Esophagus muscularis mucosa (tissue), 4 donors: ENCODE data around the gene PRM1. TPM values are rescaled to one million over a fixed set of nuclear protein-coding genes. Genes with fewer than 3 reads are reported as not detected.

ENCODE experiments used
- DNase-seq: peaks from one replicate; pipeline ENCODE4 v3.0.0-alpha.2; 2017; ENCODE audit errors: extremely low spot score
- H3K27ac ChIP-seq, 4 donors: fragments of 200-600 bp; sonication (generic); replicated peaks in 1 of 4; 1 replicate in 3 of 4; 2 replicates in 1 of 4; pipeline ENCODE4 v1.5.1; 2016 to 2019; ENCODE audit warnings: mild to moderate bottlenecking in 1 of 4
- H3K27me3 ChIP-seq, 4 donors: fragments of 200-600 bp; sonication (generic); one replicate each; pipeline versions ENCODE4 v1.5.1 to v1.6.0; 2016 to 2019
- H3K36me3 ChIP-seq, 4 donors: fragments of 200-600 bp; sonication (generic); one replicate each; pipeline ENCODE4 v1.5.1; 2016 to 2019
- H3K4me1 ChIP-seq, 4 donors: fragments of 200-600 bp; sonication (generic); one replicate each; pipeline ENCODE4 v1.5.1; 2016 to 2019
- H3K4me3 ChIP-seq, 4 donors: fragments of 200-600 bp; sonication (generic); 1 replicate in 2 of 4; 2 replicates in 2 of 4; pipeline ENCODE4 v1.5.1; 2016 to 2019; ENCODE audit warnings: mild to moderate bottlenecking in 4 of 4, moderate library complexity in 1 of 4
- H3K9me3 ChIP-seq, 4 donors: fragments of 200-600 bp; sonication (generic); 1 replicate in 3 of 4; 2 replicates in 1 of 4; pipeline ENCODE4 v1.5.1; 2016 to 2019
- CTCF ChIP-seq, 3 experiments: fragments of 200-600 bp in 2 of 3; fragments of 450-650 bp in 1 of 3; sonication (generic) in 2 of 3; IDR thresholded peaks; one replicate each; pipeline ENCODE4 v1.5.1; 2017 to 2019; ENCODE audit warnings: antibody characterized with exemption in 3 of 3, mild to moderate bottlenecking in 2 of 3, moderate library complexity in 1 of 3
- EP300 ChIP-seq: sonication (generic); formaldehyde crosslinking; IDR thresholded peaks from one replicate; pipeline ENCODE4 v1.6.1; 2017; ENCODE audit warnings: antibody characterized with exemption
- POLR2A ChIP-seq: fragments of 450-650 bp; IDR thresholded peaks from one replicate; pipeline ENCODE4 v1.6.1; 2017; ENCODE audit warnings: antibody characterized with exemption, moderate library complexity, mild to moderate bottlenecking, low read depth
- POLR2AphosphoS5 ChIP-seq, 2 donors: sonication (generic); formaldehyde crosslinking; IDR thresholded peaks; one replicate each; pipeline ENCODE4 v1.6.1; 2017; ENCODE audit warnings: antibody characterized with exemption in 2 of 2
- WGBS: methylation state at CpG from one replicate; pipeline ENCODE4 v1.1.5; 2018; 5-methylcytosine and 5-hydroxymethylcytosine counted together
- intact Hi-C: fragments of 100-400 bp; cut with DNase I; formaldehyde crosslinking; loops from one replicate; pipeline ENCODE4 v1.15.1; 2023
- total RNA-seq, 4 donors: library from RNA; depleted of rRNA; stranded (reverse); fragments of >200 nt; gene quantifications; one replicate each; pipeline versions ENCODE4 v1.1.0 to v1.2.1, GENCODE V29; 2016

The PRM1 gene
- total RNA-seq, 4 donors from 2014 or later = not detected

- Histone ChIP-seq H3K9me3 (no peaks in the 10 kb centered on the region), H3K27me3 (no peaks in the 10 kb centered on the region), H3K36me3 (no peaks in the 10 kb centered on the region), H3K4me3 (no peak within 1 kb of the TSS), H3K4me1 (no peaks in the 10 kb centered on the region), H3K27ac (no peak within 1 kb of the TSS)
- TF ChIP-seq POLR2AphosphoS5 (IDR thresholded peaks at IDR 0.05) (no peak), CTCF (IDR thresholded peaks at IDR 0.05) (no peak), EP300 (no peak), POLR2A (no peak)
- no peak for DNase-seq
- intact Hi-C loops = no loop called here
- WGBS = 92% methylated on average over 19 of the region's 26 CpGs
Observed at GRCh38 chr16:11276143-11276895, 4.8 kb downstream of the PRM1 start, which contains the start of gene PRM2. PRM2 (minus strand) TSS chr16:11276480; CDS start chr16:11276370, 110 bp downstream.

- Histone ChIP-seq H3K4me3 (no peak overlapping the region), H3K27me3 (no peaks in the 10 kb centered on the region), H3K4me1 (no peaks in the 10 kb centered on the region), H3K36me3 (no peaks in the 10 kb centered on the region), H3K27ac (no peak overlapping the region), H3K9me3 (no peaks in the 10 kb centered on the region)
- 96% methylated on average over 7 of the region's 7 CpGs for WGBS
- intact Hi-C loops = no loop called here
- no peak for DNase-seq
- TF ChIP-seq POLR2A = no peak
- TF ChIP-seq CTCF (IDR thresholded peaks at IDR 0.05) = no peak
- no peak for TF ChIP-seq POLR2AphosphoS5 (IDR thresholded peaks at IDR 0.05)
- no peak for TF ChIP-seq EP300
Observed at GRCh38 chr16:11274964-11275363, 6.2 kb downstream of the PRM1 start.

DNA sequence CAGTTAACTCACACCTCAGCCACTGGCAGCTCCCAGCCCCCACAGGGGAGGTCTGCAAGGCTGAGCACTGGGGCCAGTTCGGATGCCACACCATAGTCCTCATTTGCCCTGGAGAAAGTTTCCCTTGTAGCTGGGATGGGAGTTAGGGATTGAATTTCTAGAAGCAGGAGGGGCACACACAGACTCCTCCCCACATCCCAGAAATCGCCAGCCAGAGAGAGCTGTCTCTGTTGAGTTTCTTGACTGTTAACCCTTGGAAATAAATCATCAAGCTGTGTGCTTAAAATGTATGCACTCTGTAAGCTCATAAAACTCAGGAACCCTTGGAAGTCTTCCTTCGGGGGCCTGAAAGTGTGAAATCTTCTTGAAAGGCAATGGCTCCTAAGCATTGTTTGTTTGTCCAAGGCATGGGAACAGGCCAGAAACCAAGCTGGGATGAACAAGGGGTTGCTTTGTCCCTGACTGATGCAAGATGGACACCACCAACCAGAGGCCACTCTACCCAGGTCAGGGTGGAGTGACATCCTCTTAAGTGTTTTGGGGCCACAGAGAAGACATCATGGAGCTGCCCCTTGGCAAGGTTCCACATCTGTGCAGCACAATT, 7.3 kb downstream of the PRM1 start:
- DNase-seq = no peak
- intact Hi-C loops = no loop called here
- TF ChIP-seq POLR2AphosphoS5 (IDR thresholded peaks at IDR 0.05) (no peak), POLR2A (no peak), EP300 (no peak), CTCF (IDR thresholded peaks at IDR 0.05) (no peak)
- no peak overlapping the region for H3K27ac ChIP-seq
- H3K4me1 ChIP-seq = no peaks in the 10 kb centered on the region
- H3K9me3 ChIP-seq = no peaks in the 10 kb centered on the region
- no peaks in the 10 kb centered on the region for H3K36me3 ChIP-seq
- H3K27me3 ChIP-seq = no peaks in the 10 kb centered on the region
- WGBS = 68% methylated on average over 2 of the region's 3 CpGs
- H3K4me3 ChIP-seq = no peak overlapping the region

DNA sequence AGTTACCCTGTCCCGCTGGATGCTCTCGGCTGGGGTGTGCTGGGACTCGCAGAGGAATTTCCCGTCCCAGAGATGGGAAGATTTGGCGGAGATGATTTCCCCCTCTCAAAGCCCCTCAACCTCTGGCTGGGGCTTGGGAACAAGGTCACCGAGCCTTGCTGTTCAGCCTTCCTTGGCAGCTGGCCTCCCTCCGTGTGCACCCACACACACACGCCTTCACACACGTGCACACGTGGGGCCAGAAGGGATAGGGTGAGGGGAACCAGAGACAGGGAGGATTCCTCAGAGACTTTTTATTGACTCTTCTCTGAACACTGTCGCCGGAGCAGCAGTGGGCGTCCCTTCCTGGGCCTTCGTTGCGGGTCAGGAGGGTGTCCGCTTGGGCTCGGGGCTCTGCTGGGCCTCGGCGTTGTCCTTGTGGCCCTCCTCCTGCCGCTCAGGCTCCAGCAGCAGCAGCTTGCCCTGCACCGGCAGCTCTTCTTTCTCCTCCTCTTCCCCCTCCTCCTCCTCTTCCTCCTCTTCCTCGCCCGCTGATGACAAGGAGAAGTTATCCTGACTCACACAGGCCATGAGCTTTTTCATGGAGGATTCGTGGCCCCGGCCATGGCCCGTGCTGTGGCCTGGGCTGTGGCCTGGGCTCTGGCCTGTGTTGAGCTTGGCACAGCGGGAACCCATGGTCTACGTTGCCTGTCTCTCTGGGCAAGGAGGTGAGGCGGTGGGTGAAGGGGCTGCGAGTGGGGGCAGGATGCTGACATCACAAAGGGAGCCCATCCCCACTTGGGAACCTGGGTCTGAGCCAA, 8.0 kb downstream of the PRM1 start, which contains the start of gene PRM3:
PRM3 (minus strand) TSS at position 709 of the 800 bp plus-strand sequence; CDS start at position 675, 34 bp downstream.
- WGBS = 82% methylated on average over 28 of the region's 30 CpGs
- H3K27ac ChIP-seq = no peak within 1 kb of the TSS

DNA sequence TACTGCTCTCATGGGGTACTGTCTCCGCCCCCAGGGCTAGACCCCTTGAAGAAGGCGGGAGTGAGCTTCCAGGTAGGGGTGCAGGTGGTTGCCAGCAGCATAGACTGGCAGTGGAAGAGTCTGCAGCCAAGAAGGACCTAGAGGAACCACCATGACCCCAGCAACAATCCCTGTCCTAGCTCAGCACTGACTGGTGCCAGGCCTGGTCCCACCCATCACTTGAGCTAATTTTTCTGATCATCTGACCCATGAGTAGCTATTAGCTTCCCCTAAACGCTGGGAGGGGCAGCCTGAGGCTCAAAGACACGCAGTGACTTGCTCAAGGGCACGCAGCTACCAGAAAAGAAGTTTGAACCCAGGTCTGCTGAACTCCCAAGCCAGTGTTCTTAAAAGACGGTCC, 8.6 kb downstream of the PRM1 start:
- intact Hi-C loops = no loop called here
- no peaks in the 10 kb centered on the region for H3K4me1 ChIP-seq
- no peak for DNase-seq
- 100% methylated on average over 6 of the region's 6 CpGs for WGBS
- H3K36me3 ChIP-seq = no peaks in the 10 kb centered on the region
- H3K4me3 ChIP-seq = no peak overlapping the region
- no peaks in the 10 kb centered on the region for H3K9me3 ChIP-seq
- no peaks in the 10 kb centered on the region for H3K27me3 ChIP-seq
- no peak overlapping the region for H3K27ac ChIP-seq
- TF ChIP-seq EP300 = no peak
- no peak for TF ChIP-seq POLR2A
- TF ChIP-seq CTCF (IDR thresholded peaks at IDR 0.05) = no peak
- no peak for TF ChIP-seq POLR2AphosphoS5 (IDR thresholded peaks at IDR 0.05)

More for the DNA sequence above, 8.0 kb downstream of the PRM1 start, which contains the start of gene PRM3:
- TF ChIP-seq POLR2A (no peak), EP300 (no peak), POLR2AphosphoS5 (IDR thresholded peaks at IDR 0.05) (no peak)
- Histone ChIP-seq H3K4me3 (no peak within 1 kb of the TSS), H3K27me3 (no peaks in the 10 kb centered on the region), H3K36me3 (no peaks in the 10 kb centered on the region), H3K9me3 (no peaks in the 10 kb centered on the region), H3K4me1 (no peaks in the 10 kb centered on the region)
- DNase-seq = no peak
- intact Hi-C loops = no loop called here
